Heart right ventricle (tissue), 16 donors: ENCODE results near the gene RNF213. TPM values are rescaled to one million over a fixed set of nuclear protein-coding genes. Genes with fewer than 3 reads are reported as not detected.
"Not testable (repeated sequence)": the region's sequence is repeated elsewhere in the genome, so short reads cannot be mapped to it uniquely, and the experiment has no call there.

ENCODE experiments used
- ATAC-seq, 8 donors: fragments of 200-7000 bp; cut with Tn5 transposase; one replicate each; pipeline ENCODE4 v1.9.1; 2020; ENCODE audit warnings: mild to moderate bottlenecking in 8 of 8, moderate library complexity in 8 of 8, moderate number of reproducible peaks in 1 of 8
- DNase-seq, 2 donors: peaks; one replicate each; pipeline ENCODE4 v3.0.0-alpha.2; 2020
- H3K27ac ChIP-seq, 10 donors: fragments of 200-600 bp; sonication (generic) in 2 of 10; one replicate each; pipeline versions ENCODE4 v1.5.0 to v1.8.0; 2020 to 2022; ENCODE audit warnings: mild to moderate bottlenecking in 3 of 10
- H3K27me3 ChIP-seq, 7 donors: fragments of 200-600 bp; one replicate each; pipeline ENCODE4 v1.8.0; 2021 to 2022; ENCODE audit warnings: mild to moderate bottlenecking in 2 of 7
- H3K36me3 ChIP-seq, 9 donors: fragments of 200-600 bp; sonication (generic) in 1 of 9; one replicate each; pipeline versions ENCODE4 v1.5.0 to v1.8.0; 2020 to 2022; ENCODE audit warnings: mild to moderate bottlenecking in 2 of 9
- H3K4me1 ChIP-seq, 9 donors: fragments of 200-600 bp; sonication (generic) in 1 of 9; one replicate each; pipeline versions ENCODE4 v1.5.0 to v1.8.0; 2020 to 2022; ENCODE audit warnings: mild to moderate bottlenecking in 4 of 9
- H3K4me3 ChIP-seq, 10 donors: fragments of 200-600 bp; sonication (generic) in 2 of 10; one replicate each; pipeline versions ENCODE4 v1.5.0 to v1.8.0; 2020 to 2022; ENCODE audit warnings: mild to moderate bottlenecking in 7 of 10, moderate library complexity in 2 of 10
- H3K9me3 ChIP-seq, 11 donors: fragments of 200-600 bp in 10 of 11; sonication (generic) in 2 of 11; one replicate each; pipeline versions ENCODE4 v1.5.0 to v1.8.0; 2013 to 2022; ENCODE audit warnings: mild to moderate bottlenecking in 2 of 11, control low read depth in 1 of 11, moderate library complexity in 1 of 11
- CTCF ChIP-seq, 9 donors: fragments of 200-600 bp; sonication (generic) in 2 of 9; IDR thresholded peaks; one replicate each; pipeline versions ENCODE4 v1.5.0 to v1.8.0; 2021 to 2022; ENCODE audit warnings: antibody characterized with exemption in 9 of 9, mild to moderate bottlenecking in 5 of 9, moderate library complexity in 1 of 9
- WGBS, 2 donors: extraction: QIAGEN DNeasy Blood & Tissue Kit; methylation state at CpG; one replicate each; pipeline ENCODE4 v1.1.7; 2013; ENCODE audit warnings: inconsistent platforms in 1 of 2; 5-methylcytosine and 5-hydroxymethylcytosine counted together
- intact Hi-C, 10 donors: fragments of 100-400 bp; cut with DNase I; formaldehyde crosslinking; loops; one replicate each; pipeline versions ENCODE4 v1.11.1 to v1.14.2; 2022
- polyA plus RNA-seq, 2 donors: library from polyadenylated mRNA; stranded (reverse); fragments of 200-250 nt; gene quantifications; one replicate each; pipeline ENCODE4 v1.2.3, GENCODE V29; 2013
- total RNA-seq, 10 donors: library from RNA; stranded (reverse); fragmentation: NEBNext Ultra II Directional in 3 of 10; extraction: Animal tissue kit (Norgen Biotek cat#: 25700) in 3 of 10; gene quantifications; one replicate each; pipeline versions ENCODE4 v1.2.1 to v1.2.4, GENCODE V29; 2021 to 2023
- donor health status: Arrhythmogenic right ventricular cardiomyopathy.
- donor health status: ischemic (EF 13 %, LVEDD 7.1; RV severe dilation, severe dysfunction).
- donor health status: healthy with polysubstance abuse.
- donor health status: DM: no; HTN: yes; CAD: no.
- donor health status: DM: no; HTN: no; CAD: no.
- donor health status: ischemic (EF 25% LVEDD 6.9; RV normal size, moderate dysfunction).
- donor health status: ischemic (EF 25% LVEDD 5.7; RV mildly dilated, moderate dysfunction).
- donor health status: healthy.
- donor health status: DM: yes; HTN: yes; CAD: no.
- donor health status: Ischemic cardiomyopathy.
- donor health status: ischemic (EF 35%, LVEDD 5.7; RV mildly dilated, moderate dysfunction).
- donor health status: nonischemic (EF 11% LVEDD 7.7; RV severe dilation, severe dysfunction).
- donor health status: DM: yes; HTN: yes; CAD: no.
- donor health status: PGD.
- donor health status: ischemic (EF 29% LVEDD 5.4; RV normal size, mild dysfunction).
- donor health status: nonischemic (EF 23%, LVEDD 6.1; RV moderate dilation, normal function).

The RNF213 gene
- total and polyA plus RNA-seq, 12 donors: 13.1 to 97.0 (median 31.7) TPM

DNA sequence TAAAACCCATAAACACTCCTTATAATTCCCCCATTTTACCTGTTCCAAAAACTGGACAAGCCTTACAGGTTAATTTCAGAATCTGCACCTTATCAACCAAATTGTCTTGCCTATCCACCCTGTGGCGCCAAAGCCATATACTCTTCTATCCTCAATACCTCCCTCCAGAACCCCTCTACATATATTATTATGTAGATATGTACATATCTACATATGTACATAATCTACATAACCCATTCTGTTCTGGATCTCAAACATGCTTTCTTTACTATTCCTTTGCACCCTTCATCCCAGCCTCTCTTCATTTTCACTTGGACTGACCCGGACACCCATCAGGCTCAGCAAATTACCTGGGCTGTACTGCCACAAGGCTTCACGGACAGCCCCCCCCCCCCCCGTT lies 142.3 kb downstream of the RNF213 start:
- no peaks in the 10 kb centered on the region for H3K4me1 ChIP-seq
- 95% methylated on average over 4 of the region's 4 CpGs for WGBS, 2 donors
- ATAC-seq (no peak), DNase-seq (no peak)
- intact Hi-C loops: no loop called here
- H3K36me3 ChIP-seq: no peaks in the 10 kb centered on the region
- no peak for TF ChIP-seq CTCF (IDR thresholded peaks at IDR 0.05)
- peaks cover 0 to 10% (median 0%) of the 10 kb centered on the region in 7 donors for H3K27me3 ChIP-seq
- H3K4me3 ChIP-seq: no peak overlapping the region
- no peaks in the 10 kb centered on the region for H3K9me3 ChIP-seq
- no peak overlapping the region for H3K27ac ChIP-seq

DNA sequence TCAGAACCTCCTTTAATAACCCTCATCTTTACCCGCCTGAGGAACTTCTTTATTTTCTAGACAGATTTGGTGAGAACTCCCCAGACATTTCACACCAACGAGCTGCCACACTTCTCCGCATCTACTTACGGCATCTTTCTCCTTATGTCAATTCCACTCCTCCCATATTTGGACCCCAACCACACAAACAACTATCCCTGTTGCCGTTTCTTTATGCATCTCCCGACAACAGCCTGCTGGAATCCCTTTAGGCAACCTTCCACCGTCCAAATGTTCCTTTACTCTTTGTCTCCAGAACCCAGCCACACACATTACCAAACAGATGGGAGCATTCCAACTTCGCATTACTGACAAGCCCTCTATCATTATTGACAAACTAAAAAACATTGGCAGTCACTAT lies 145.5 kb downstream of the RNF213 start:
- Histone ChIP-seq H3K27me3 (peaks cover 0 to 21% (median 0%) of the 10 kb centered on the region in 7 donors), H3K9me3 (no peaks in the 10 kb centered on the region), H3K36me3 (no peaks in the 10 kb centered on the region), H3K27ac (no peak overlapping the region), H3K4me3 (no peak overlapping the region), H3K4me1 (no peaks in the 10 kb centered on the region)
- TF ChIP-seq CTCF (IDR thresholded peaks at IDR 0.05): no peak
- ATAC-seq (no peak), DNase-seq (no peak)
- WGBS, 2 donors: 91 to 93% methylated on average over 8 of the region's 8 CpGs
- intact Hi-C loops: no loop called here

- H3K36me3 ChIP-seq, H3K27ac ChIP-seq, H3K4me1 ChIP-seq, intact Hi-C loops, H3K4me3 ChIP-seq, DNase-seq, ATAC-seq, H3K9me3 ChIP-seq: not testable (repeated sequence)
- peaks cover 0 to 21% (median 0%) of the 10 kb centered on the region in 7 donors for H3K27me3 ChIP-seq
- WGBS, 2 donors: 84 to 86% methylated on average over 5 of the region's 5 CpGs
Observed at GRCh38 chr17:80407917-80408316, 147.3 kb downstream of the RNF213 start.

GRCh38 chr17:80408872-80409271 lies 148.2 kb downstream of the RNF213 start:
- Histone ChIP-seq H3K36me3 (no peaks in the 10 kb centered on the region), H3K27ac (no peak overlapping the region), H3K4me1 (peaks cover 1 to 4% (median 2%) of the 10 kb centered on the region in 9 donors), H3K9me3 (no peaks in the 10 kb centered on the region), H3K4me3 (no peak overlapping the region), H3K27me3 (peaks cover 0 to 29% (median 0%) of the 10 kb centered on the region in 7 donors)
- 20 to 30% methylated on average over 6 of the region's 6 CpGs for WGBS, 2 donors
- DNase-seq (no peak), ATAC-seq (no peak)
- intact Hi-C loops: no loop called here
- TF ChIP-seq CTCF (IDR thresholded peaks at IDR 0.05): no peak

GRCh38 chr17:80409626-80410025 lies 149.0 kb downstream of the RNF213 start:
- intact Hi-C loops: no loop called here
- no peaks in the 10 kb centered on the region for H3K9me3 ChIP-seq
- peaks cover 6 to 11% (median 10%) of the 10 kb centered on the region in 9 donors for H3K4me1 ChIP-seq
- no peaks in the 10 kb centered on the region for H3K36me3 ChIP-seq
- TF ChIP-seq CTCF (IDR thresholded peaks at IDR 0.05): no peak
- H3K4me3 ChIP-seq: no peak overlapping the region
- WGBS, 2 donors: 93 to 94% methylated on average over 13 of the region's 13 CpGs
- ATAC-seq (no peak), DNase-seq (no peak)
- peaks cover 0 to 37% (median 0%) of the 10 kb centered on the region in 7 donors for H3K27me3 ChIP-seq
- no peak overlapping the region for H3K27ac ChIP-seq

- H3K36me3 ChIP-seq, intact Hi-C loops, DNase-seq, H3K9me3 ChIP-seq, ATAC-seq, H3K27ac ChIP-seq, H3K4me3 ChIP-seq: not testable (repeated sequence)
- WGBS, 2 donors: 77 to 83% methylated on average over 14 of the region's 16 CpGs
- H3K4me1 ChIP-seq: peaks cover 6 to 15% (median 11%) of the 10 kb centered on the region in 9 donors
- peaks cover 0 to 38% (median 0%) of the 10 kb centered on the region in 7 donors for H3K27me3 ChIP-seq
Observed at GRCh38 chr17:80410441-80411087, 149.9 kb downstream of the RNF213 start.
